Esophagus muscularis mucosa (tissue), 4 donors: ENCODE results near the gene MATN4. TPM values are rescaled to one million over a fixed set of nuclear protein-coding genes. Genes with fewer than 3 reads are reported as not detected.

Source experiments
- DNase-seq: peaks from one replicate; pipeline ENCODE4 v3.0.0-alpha.2; 2017; ENCODE audit errors: extremely low spot score
- H3K27ac ChIP-seq, 4 donors: fragments of 200-600 bp; sonication (generic); replicated peaks in 1 of 4; 1 replicate in 3 of 4; 2 replicates in 1 of 4; pipeline ENCODE4 v1.5.1; 2016 to 2019; ENCODE audit warnings: mild to moderate bottlenecking in 1 of 4
- H3K27me3 ChIP-seq, 4 donors: fragments of 200-600 bp; sonication (generic); one replicate each; pipeline versions ENCODE4 v1.5.1 to v1.6.0; 2016 to 2019
- H3K36me3 ChIP-seq, 4 donors: fragments of 200-600 bp; sonication (generic); one replicate each; pipeline ENCODE4 v1.5.1; 2016 to 2019
- H3K4me1 ChIP-seq, 4 donors: fragments of 200-600 bp; sonication (generic); one replicate each; pipeline ENCODE4 v1.5.1; 2016 to 2019
- H3K4me3 ChIP-seq, 4 donors: fragments of 200-600 bp; sonication (generic); 1 replicate in 2 of 4; 2 replicates in 2 of 4; pipeline ENCODE4 v1.5.1; 2016 to 2019; ENCODE audit warnings: mild to moderate bottlenecking in 4 of 4, moderate library complexity in 1 of 4
- H3K9me3 ChIP-seq, 4 donors: fragments of 200-600 bp; sonication (generic); 1 replicate in 3 of 4; 2 replicates in 1 of 4; pipeline ENCODE4 v1.5.1; 2016 to 2019
- EP300 ChIP-seq: sonication (generic); formaldehyde crosslinking; IDR thresholded peaks from one replicate; pipeline ENCODE4 v1.6.1; 2017; ENCODE audit warnings: antibody characterized with exemption
- POLR2A ChIP-seq: fragments of 450-650 bp; IDR thresholded peaks from one replicate; pipeline ENCODE4 v1.6.1; 2017; ENCODE audit warnings: antibody characterized with exemption, moderate library complexity, mild to moderate bottlenecking, low read depth
- POLR2AphosphoS5 ChIP-seq, 2 donors: sonication (generic); formaldehyde crosslinking; IDR thresholded peaks; one replicate each; pipeline ENCODE4 v1.6.1; 2017; ENCODE audit warnings: antibody characterized with exemption in 2 of 2
- WGBS: methylation state at CpG from one replicate; pipeline ENCODE4 v1.1.5; 2018; 5-methylcytosine and 5-hydroxymethylcytosine counted together
- intact Hi-C: fragments of 100-400 bp; cut with DNase I; formaldehyde crosslinking; loops from one replicate; pipeline ENCODE4 v1.15.1; 2023
- total RNA-seq, 4 donors: library from RNA; depleted of rRNA; stranded (reverse); fragments of >200 nt; gene quantifications; one replicate each; pipeline versions ENCODE4 v1.1.0 to v1.2.1, GENCODE V29; 2016
- TF ChIP-seq, protein P1 (sequence below), 3 experiments: fragments of 200-600 bp in 2 of 3; fragments of 450-650 bp in 1 of 3; sonication (generic) in 2 of 3; IDR thresholded peaks; one replicate each; pipeline ENCODE4 v1.5.1; 2017 to 2019; ENCODE audit warnings: antibody characterized with exemption in 3 of 3, mild to moderate bottlenecking in 2 of 3, moderate library complexity in 1 of 3

Gene MATN4
- total RNA-seq, 4 donors from 2014 or later = 0.17 to 0.33 TPM; not detected in 2

DNA sequence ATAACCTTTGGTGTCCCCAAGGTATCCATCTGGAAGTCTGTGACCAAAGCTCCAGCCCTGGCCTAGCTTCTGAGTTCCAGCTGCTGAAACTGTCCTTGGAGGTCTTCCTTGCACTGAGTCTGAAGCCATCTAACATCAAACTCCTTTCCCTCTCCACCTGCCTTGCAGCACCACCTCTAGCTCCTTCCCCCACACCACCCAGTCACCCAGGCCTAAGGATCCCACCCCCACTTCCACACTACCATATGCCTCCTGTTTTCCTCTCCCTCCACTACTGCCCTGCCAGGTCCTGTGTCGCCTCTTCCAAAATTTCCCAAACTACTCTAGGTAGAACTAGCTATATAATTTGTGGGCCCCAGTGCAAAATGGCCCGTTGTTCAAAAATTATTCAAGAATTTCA lies 10.8 kb upstream of the MATN4 start:
- Histone ChIP-seq H3K4me3 (no peak overlapping the region), H3K9me3 (no peaks in the 10 kb centered on the region), H3K36me3 (no peaks in the 10 kb centered on the region), H3K27ac (no peak overlapping the region), H3K4me1 (peaks cover 0 to 14% (median 4%) of the 10 kb centered on the region in 4 donors), H3K27me3 (peaks cover 0 to 41% (median 9%) of the 10 kb centered on the region in 4 donors)
- TF ChIP-seq POLR2A (no peak), POLR2AphosphoS5 (IDR thresholded peaks at IDR 0.05) (no peak), EP300 (no peak)
- TF ChIP-seq, protein P1, sequence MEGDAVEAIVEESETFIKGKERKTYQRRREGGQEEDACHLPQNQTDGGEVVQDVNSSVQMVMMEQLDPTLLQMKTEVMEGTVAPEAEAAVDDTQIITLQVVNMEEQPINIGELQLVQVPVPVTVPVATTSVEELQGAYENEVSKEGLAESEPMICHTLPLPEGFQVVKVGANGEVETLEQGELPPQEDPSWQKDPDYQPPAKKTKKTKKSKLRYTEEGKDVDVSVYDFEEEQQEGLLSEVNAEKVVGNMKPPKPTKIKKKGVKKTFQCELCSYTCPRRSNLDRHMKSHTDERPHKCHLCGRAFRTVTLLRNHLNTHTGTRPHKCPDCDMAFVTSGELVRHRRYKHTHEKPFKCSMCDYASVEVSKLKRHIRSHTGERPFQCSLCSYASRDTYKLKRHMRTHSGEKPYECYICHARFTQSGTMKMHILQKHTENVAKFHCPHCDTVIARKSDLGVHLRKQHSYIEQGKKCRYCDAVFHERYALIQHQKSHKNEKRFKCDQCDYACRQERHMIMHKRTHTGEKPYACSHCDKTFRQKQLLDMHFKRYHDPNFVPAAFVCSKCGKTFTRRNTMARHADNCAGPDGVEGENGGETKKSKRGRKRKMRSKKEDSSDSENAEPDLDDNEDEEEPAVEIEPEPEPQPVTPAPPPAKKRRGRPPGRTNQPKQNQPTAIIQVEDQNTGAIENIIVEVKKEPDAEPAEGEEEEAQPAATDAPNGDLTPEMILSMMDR (IDR thresholded peaks at IDR 0.05) = no peak
- DNase-seq = no peak
- intact Hi-C loops = loop anchor here (2.0 kb wide), 2 partner anchors 56 to 452 kb away; no protein-coding TSS in a partner anchor
- WGBS = 78% methylated on average over 2 of the region's 2 CpGs

DNA sequence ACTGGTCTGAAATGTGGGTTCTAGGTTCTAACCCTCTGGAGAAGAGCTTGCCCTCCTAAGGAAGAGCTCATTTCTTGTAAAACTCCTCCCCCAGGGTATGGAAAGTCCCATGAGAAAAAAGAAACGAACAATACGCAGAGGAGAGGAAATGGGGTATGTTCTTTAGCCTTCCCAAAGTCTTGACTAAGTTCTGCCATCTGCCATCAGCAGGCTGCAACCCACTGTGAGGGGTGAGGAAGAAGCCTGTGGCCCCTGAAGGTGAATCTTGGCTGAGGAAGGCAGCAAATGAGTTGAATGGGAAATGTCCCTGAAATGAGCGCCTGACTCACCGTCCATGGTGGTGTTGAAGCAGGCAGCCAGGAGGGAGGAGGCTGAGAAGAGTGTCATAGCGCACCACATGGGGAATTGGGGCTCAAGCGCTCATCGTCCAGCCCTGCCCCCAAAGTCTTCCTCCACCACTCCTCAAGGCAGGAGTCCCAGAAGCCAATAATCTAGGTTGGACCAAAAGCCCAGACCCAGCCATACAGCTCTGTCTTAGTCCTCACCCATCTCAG lies 10.4 kb upstream of the MATN4 start:
- WGBS = 60% methylated on average over 5 of the region's 7 CpGs
- DNase-seq = no peak
- intact Hi-C loops = loop anchor here (2.0 kb wide), 2 partner anchors 56 to 452 kb away; no protein-coding TSS in a partner anchor
- Histone ChIP-seq H3K9me3 (no peaks in the 10 kb centered on the region), H3K4me3 (no peak overlapping the region), H3K36me3 (no peaks in the 10 kb centered on the region), H3K27me3 (peaks cover 0 to 45% (median 9%) of the 10 kb centered on the region in 4 donors), H3K27ac (no peak overlapping the region), H3K4me1 (peaks cover 0 to 14% (median 4%) of the 10 kb centered on the region in 4 donors)
- TF ChIP-seq POLR2A = no peak
- TF ChIP-seq EP300 = no peak
- TF ChIP-seq, protein P1 (IDR thresholded peaks at IDR 0.05) = no peak
- TF ChIP-seq POLR2AphosphoS5 (IDR thresholded peaks at IDR 0.05) = no peak

DNA sequence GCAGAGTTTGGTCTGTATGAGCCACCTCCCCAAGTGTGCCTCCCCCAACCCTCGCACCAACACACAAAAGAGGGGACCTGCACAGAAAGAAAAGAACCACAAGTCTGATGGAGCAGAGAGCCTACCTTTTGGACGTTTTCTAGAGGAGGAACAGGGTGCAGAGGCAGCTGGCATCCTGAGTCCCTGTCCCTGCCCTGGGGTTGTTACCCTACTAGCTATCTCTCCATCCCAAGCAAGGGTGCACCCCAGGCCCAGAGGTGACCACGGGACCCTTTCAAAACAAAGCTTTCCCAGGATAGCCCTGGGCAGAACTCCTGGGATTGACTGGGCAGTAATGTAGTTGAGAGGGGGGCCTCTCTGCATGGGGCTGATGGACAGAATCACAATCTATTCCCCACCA lies 9.7 kb upstream of the MATN4 start:
- DNase-seq = no peak
- Histone ChIP-seq H3K4me3 (no peak overlapping the region), H3K4me1 (peaks cover 0 to 14% (median 4%) of the 10 kb centered on the region in 4 donors), H3K9me3 (no peaks in the 10 kb centered on the region), H3K27ac (no peak overlapping the region), H3K36me3 (no peaks in the 10 kb centered on the region), H3K27me3 (peaks cover 0 to 51% (median 9%) of the 10 kb centered on the region in 4 donors)
- 73% methylated on average over 3 of the region's 3 CpGs for WGBS
- TF ChIP-seq, protein P1 (IDR thresholded peaks at IDR 0.05) = no peak
- no peak for TF ChIP-seq POLR2AphosphoS5 (IDR thresholded peaks at IDR 0.05)
- no peak for TF ChIP-seq POLR2A
- no peak for TF ChIP-seq EP300
- intact Hi-C loops = loop anchor here (2.0 kb wide), 2 partner anchors 57 to 453 kb away; no protein-coding TSS in a partner anchor

DNA sequence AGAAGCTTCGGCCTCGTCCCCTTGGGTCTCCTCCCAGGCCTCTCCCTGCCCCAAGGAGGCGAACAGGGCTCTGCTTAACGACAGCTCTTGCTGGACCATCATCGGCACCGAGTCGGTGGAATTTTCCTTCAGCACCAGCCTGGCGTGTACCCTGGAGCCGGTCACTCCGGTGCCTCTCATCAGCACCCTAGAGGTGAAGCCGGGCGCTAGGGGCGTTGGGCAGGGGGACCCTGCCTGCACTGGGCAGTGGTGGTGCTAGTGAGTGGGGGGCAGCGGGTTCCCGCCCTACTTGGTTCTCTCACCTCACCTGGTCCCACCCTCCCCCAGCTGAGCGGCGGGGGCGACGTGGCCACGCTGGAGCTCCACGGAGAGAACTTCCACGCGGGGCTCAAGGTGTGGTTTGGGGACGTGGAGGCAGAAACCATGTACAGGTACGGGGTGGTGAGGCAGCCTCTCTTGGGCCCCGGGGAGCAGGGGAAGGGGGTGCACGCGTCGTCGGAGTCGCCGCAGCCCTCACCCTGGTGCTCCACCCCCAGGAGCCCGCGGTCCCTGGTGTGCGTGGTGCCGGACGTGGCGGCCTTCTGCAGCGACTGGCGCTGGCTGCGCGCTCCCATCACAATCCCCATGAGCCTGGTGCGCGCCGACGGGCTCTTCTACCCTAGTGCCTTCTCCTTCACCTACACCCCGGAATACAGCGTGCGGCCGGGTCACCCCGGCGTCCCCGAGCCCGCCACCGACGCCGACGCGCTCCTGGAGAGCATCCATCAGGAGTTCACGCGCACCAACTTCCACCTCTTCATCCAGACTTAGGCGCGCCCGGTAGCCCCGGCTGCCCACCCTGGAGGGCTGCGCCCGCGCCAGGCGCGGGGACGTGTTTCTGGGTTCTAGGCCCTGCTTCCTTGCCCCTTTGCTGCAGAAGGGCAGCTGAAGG lies 8.3 kb upstream of the MATN4 start:
- Histone ChIP-seq H3K4me3 (no peak overlapping the region), H3K27me3 (peaks cover 0 to 65% (median 16%) of the 10 kb centered on the region in 4 donors), H3K9me3 (no peaks in the 10 kb centered on the region), H3K36me3 (no peaks in the 10 kb centered on the region), H3K4me1 (peaks cover 0 to 22% (median 7%) of the 10 kb centered on the region in 4 donors), H3K27ac (no peak overlapping the region)
- intact Hi-C loops = no loop called here
- DNase-seq = no peak
- TF ChIP-seq EP300 (no peak), POLR2AphosphoS5 (IDR thresholded peaks at IDR 0.05) (no peak), POLR2A (no peak)
- TF ChIP-seq, protein P1 (IDR thresholded peaks at IDR 0.05) = no peak
- WGBS = 45% methylated on average over 11 of the region's 71 CpGs
